Activated naive CD4-positive, alpha-beta T cell treated with anti-CD3 and anti-CD28 coated beads, Interleukin-2, amount 50 U/mL, for 16 hours (primary cell): ENCODE data around the gene TMEM175.

Experiments used
- DNase-seq: peaks from one replicate; pipeline ENCODE4 v3.0.0-alpha.2; 2020

TMEM175 gene

GRCh38 chr4:948101-948935 is 16.1 kb downstream of the TMEM175 start:
- no peak for DNase-seq

DNA sequence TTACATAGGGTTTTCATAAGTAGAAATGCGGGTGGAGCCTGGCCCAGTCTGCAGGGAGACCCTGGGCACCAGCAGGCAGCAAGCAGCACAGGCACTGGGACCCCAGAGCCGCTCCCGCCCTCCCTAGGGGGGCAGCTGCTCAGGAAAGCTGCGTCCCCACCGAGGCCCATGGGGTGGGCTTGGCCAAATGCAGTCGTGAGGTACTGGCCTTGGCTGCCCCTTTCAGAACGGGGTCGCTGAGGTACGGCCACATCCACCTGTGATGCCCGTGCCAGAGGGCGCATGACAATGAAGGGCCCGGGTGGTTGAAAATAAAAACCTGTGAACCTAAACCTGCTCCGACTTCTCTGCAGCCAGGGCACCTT is 16.7 kb downstream of the TMEM175 start:
- DNase-seq, result no peak

DNA sequence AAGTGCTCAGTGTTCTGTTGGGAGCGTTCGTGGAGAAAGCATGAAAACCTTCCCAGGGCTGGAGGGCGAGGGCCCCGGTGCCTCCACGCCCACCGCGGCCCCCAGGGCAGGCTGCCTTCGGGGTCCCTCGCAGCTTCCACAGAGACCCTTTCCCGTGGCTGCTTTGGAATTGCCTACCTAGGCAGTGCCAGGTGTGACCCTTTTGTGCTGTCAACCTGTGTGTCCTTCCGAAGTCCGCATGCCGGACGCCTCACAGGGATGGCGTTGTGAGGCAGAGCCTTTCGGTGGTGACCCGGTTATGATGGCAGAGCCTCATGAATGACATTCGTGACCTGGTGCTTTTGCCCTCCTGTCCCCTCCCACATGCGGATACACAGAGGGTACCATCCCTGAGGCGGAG is 17.4 kb downstream of the TMEM175 start:
- DNase-seq, result no peak

GRCh38 chr4:950136-951020 is 18.1 kb downstream of the TMEM175 start:
- no peak for DNase-seq

- DNase-seq, result no peak
Measured at GRCh38 chr4:951186-951585, 18.9 kb downstream of the TMEM175 start.

DNA sequence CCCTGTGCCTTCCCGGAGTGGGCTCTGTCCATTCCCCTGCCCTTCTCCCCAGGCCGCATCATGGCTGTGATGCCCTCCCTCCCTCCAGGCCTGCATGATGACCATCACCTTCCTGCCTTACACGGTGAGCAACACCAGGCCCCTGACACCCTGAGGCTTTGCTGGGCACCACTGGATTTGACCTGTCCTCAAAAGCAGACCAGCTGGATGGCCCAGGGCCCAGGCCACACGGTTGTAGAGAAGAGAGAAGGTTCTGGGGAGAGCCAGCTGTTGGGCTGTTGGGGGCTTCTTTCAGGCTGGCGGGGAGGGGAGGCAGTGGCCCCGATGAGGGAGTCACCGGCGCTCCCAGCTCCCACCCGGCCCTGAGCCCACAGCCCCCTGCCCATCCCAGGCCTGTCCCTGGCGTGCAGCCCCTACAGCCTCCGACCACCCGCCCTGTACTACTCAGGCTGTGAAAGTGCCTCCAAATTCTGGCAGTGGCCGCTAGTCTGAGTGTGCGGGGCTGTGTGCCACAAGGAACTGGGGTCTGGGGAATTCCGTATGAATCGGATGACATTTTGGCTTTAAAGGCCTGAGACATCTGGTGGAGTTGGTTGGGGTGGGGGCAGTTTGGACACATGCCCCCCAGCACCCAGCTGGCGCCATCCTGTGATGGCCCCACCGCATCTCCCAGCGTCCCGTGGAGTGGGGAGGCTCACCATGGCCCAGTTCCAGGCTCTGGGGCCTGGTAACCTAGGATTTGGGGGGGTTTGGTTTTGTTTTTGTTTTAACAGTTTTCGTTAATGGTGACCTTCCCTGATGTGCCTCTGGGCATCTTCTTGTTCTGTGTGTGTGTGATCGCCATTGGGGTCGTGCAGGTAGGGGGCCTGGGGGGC is 19.6 kb downstream of the TMEM175 start:
- no peak for DNase-seq

- no peak for DNase-seq
Measured at GRCh38 chr4:952881-953573, 20.8 kb downstream of the TMEM175 start.

GRCh38 chr4:953574-953915 is 21.3 kb downstream of the TMEM175 start:
- DNase-seq, result no peak

DNA sequence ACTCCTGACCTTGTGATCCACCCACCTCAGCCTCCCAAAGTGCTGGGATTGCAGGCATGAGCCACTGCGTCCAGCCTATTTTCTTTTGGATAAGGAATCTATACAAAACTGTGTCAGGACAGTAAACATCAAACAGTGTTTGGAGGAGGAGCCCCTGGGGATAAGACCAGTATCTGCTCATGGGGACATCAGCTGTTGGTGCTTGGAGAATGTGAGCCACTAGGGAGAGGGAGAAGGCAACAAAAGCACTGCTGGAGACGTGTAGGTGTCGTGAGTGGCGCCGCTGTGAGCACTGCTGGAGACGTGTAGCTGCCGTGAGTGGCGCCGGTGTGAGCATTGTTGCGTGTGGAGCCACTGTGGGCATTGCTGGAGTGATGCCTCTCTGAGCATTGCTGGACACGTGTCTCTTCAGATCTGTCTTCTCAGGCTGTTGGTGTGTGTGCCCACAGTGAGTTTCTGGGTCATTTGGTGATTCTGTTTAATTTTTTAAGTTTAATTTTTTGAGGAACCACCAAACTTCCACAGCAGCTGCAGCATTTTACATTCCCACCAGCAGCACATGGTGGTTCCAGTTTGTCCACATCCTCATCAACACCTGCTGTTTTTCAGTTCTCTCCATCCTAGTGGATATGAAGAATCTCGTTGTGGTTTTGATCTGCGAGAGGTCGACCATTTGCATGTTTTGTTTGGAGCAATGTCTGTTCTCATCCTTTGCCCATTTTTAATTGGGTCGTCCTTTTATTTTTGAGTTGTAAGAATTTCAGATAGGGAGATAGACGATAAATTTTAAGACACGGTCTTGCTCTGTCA is 22.2 kb downstream of the TMEM175 start:
- no peak for DNase-seq

DNA sequence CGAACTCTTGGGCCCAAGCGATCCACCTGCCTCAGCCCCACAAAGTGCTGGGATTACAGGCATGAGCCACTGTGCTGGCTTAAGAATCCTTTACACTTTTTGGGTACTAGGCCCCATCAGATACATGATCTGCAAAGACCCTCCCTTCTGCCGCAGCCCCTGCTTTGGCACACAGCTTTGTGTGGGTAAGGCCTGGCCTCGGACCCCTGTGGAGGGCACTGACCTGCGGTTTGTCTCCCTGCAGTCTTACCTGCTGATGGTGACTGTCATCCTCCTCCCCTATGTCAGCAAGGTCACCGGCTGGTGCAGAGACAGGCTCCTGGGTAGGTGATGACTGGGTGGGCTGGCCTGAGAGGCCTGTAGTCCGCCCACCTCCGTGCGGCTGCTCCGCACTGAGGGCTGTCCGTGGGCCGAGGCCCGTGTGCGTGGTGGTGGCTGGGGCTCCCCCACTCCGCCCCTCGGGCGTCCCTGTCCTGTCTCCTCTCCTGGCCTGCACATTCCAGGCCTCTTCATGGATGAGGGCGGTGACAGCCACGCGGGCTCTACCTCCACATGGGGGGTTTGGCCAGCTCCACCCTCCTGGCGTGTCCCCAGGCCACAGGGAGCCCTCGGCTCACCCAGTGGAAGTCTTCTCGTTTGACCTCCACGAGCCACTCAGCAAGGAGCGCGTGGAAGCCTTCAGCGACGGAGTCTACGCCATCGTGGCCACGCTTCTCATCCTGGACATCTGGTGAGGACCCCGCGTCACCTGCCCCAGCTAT is 23.1 kb downstream of the TMEM175 start:
- peak; percentile 4 for DNase-seq

DNA sequence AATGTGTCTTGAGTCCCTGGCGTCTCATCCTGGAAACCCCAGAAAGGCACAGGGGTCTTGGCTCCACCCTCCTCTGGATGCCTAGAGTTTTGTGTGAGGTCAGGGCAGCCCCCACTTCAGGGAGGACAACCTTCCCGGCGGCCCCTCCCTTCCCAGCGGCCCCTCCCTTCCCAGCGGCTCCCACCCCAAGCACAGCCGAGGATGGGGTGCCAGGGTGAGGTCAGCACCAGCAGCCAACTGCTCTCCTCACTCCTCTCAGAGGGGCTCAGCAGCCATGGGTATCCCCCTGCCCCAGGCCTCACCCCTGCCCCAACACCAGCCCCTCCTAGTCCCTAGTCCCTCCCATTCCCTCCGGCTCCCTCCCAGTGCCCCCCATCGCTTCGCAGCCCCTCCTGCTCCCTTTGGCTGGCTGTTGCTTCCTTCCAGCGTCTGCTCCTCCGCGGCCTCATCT is 23.7 kb downstream of the TMEM175 start:
- no peak for DNase-seq

GRCh38 chr4:956531-957230 is 24.4 kb downstream of the TMEM175 start:
- no peak for DNase-seq

GRCh38 chr4:957231-957580 is 24.9 kb downstream of the TMEM175 start:
- peak; percentile 4 for DNase-seq

- DNase-seq, result peak; percentile 9
Measured at GRCh38 chr4:957581-958313, 25.5 kb downstream of the TMEM175 start.

DNA sequence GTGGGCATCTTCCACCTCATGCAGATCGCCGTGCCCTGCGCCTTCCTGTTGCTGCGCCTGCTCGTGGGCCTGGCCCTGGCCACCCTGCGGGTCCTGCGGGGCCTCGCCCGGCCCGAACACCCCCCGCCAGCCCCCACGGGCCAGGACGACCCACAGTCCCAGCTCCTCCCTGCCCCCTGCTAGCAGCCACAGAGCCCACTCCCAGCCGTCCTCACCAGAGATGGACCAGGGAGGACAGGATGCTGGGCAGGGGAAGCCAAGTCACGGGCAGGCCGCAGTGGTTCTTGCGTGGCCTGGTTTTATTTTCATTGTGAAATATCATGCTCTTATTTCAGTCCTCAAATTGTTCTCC is 26.0 kb downstream of the TMEM175 start:
- peak; percentile 8 for DNase-seq

GRCh38 chr4:958696-959337 is 26.6 kb downstream of the TMEM175 start:
- no peak for DNase-seq

- no peak for DNase-seq
Measured at GRCh38 chr4:959338-960139, 27.3 kb downstream of the TMEM175 start.

DNA sequence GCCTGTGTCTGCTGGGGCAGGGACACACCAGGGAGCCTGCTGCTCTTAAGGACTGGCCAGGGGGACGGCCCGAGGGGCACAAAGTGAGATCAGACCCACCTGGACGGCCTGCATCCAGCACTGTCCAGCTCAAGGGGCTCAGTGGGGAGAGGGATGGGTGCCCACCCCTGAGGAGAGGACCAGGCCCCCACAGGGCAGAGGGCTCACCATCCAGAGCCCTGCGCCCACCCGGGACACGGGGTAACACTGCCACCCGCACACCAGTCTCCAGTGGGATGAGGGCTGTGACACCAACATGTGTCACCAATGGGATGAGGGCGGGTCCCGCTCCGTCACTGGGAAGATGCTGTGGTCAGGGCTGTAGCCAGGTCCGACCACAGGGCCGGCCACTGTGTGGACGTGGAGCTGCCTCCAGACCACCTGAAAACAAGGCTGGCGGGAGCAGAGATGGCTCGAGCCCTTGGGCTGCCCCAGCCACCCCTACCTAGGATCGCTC is 27.9 kb downstream of the TMEM175 start:
- no peak for DNase-seq
